ENCODE results near the gene KLHL1. TPM values are rescaled to one million over a fixed set of nuclear protein-coding genes. Genes with fewer than 3 reads are reported as not detected.

Gene KLHL1
- total RNA-seq, 4 donors from 2014 or later = not detected

DNA sequence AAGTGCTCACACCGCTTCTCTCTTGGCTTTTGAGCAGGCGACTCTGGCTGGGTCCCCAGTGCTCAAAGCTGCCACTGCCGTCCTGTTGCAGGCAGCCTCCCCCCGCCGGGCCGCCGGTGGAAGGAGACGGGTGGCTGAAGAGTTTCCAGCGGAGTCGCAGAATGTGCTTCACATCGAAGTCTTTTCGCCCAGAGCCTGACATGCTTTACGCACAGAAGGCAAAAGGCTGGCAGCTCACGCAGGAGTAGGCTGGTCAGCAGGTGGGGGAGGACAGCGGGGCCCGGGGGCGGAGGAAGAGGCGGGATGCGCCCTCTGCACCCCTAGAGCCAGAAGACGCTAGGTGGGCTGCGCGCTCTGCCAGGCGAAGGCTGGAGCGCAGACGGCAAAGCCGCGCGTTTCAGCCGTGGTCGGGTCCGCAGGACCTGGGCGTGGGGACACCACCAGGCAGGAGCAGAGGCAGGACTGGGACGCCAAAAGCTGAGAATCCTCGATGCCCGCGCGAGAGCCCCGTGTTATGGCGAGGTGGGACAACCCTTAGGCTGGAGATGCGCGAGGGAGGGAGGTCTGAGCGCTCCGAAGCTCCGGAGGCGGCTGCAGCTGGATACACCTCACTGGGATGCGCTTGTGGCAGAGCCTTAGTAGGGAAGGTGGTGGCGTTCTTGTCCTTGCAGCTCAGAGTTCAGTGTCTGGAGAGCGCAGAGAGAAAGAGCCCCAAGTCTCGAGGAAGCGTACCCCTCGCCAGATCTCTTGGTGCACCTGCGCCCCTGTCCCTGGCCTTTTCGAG lies 562 bp downstream of the KLHL1 start, which contains the start of gene ATXN8OS:
Gene ATXN8OS, plus strand, starts transcription at position 329 of the 784 bp plus-strand sequence.
- Histone ChIP-seq H3K9me3 (no peaks in the 10 kb centered on the region), H3K4me1 (no peaks in the 10 kb centered on the region), H3K27me3 (no peaks in the 10 kb centered on the region), H3K36me3 (no peaks in the 10 kb centered on the region), H3K27ac (no peak within 1 kb of the TSS), H3K4me3 (no peak within 1 kb of the TSS)
- ATAC-seq = no peak
- DNase-seq = no peak
- TF ChIP-seq POLR2A (IDR thresholded peaks at IDR 0.05) = no peak
- TF ChIP-seq, protein P1, sequence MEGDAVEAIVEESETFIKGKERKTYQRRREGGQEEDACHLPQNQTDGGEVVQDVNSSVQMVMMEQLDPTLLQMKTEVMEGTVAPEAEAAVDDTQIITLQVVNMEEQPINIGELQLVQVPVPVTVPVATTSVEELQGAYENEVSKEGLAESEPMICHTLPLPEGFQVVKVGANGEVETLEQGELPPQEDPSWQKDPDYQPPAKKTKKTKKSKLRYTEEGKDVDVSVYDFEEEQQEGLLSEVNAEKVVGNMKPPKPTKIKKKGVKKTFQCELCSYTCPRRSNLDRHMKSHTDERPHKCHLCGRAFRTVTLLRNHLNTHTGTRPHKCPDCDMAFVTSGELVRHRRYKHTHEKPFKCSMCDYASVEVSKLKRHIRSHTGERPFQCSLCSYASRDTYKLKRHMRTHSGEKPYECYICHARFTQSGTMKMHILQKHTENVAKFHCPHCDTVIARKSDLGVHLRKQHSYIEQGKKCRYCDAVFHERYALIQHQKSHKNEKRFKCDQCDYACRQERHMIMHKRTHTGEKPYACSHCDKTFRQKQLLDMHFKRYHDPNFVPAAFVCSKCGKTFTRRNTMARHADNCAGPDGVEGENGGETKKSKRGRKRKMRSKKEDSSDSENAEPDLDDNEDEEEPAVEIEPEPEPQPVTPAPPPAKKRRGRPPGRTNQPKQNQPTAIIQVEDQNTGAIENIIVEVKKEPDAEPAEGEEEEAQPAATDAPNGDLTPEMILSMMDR (IDR thresholded peaks at IDR 0.05 in 4 of 5, conservative IDR thresholded peaks at IDR 0.05 in 1 of 5) = no peak
- intact Hi-C loops (cut with DNase I; ENCODE audit: low total_unique reads) (no loop called here), in situ Hi-C loops (cut with MboI; ENCODE audit: low sequenced_read_pairs in 4 of 4) (no loop called here)

DNA sequence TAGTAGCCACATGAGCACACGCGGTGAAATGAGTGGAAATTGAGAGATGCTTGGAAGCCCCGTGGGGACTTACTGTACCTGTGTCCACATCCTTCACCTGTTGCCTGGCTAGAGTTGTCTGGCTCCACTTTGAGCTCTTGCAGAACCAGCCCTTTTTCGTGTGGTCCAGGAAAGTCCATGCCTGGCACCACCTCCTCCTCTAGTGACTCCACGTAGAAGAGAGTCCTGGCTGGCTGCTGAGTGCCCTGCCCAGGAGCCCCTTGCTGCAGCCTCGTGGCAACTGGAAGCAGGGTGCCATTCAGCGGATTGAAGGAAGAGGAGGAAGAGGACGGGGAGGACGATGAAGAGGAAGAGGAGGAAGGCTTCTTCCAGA lies 1.1 kb downstream of the KLHL1 start:
- ATAC-seq = no peak
- TF ChIP-seq, protein P1 (IDR thresholded peaks at IDR 0.05 in 4 of 5, conservative IDR thresholded peaks at IDR 0.05 in 1 of 5) = no peak
- no peak for TF ChIP-seq POLR2A (IDR thresholded peaks at IDR 0.05)
- no peak overlapping the region for H3K27ac ChIP-seq
- no peak for DNase-seq
- no peaks in the 10 kb centered on the region for H3K27me3 ChIP-seq
- no peaks in the 10 kb centered on the region for H3K36me3 ChIP-seq
- no peak overlapping the region for H3K4me3 ChIP-seq
- intact Hi-C loops (cut with DNase I; ENCODE audit: low total_unique reads) (no loop called here), in situ Hi-C loops (cut with MboI; ENCODE audit: low sequenced_read_pairs in 4 of 4) (no loop called here)
- H3K4me1 ChIP-seq = no peaks in the 10 kb centered on the region
- no peaks in the 10 kb centered on the region for H3K9me3 ChIP-seq

DNA sequence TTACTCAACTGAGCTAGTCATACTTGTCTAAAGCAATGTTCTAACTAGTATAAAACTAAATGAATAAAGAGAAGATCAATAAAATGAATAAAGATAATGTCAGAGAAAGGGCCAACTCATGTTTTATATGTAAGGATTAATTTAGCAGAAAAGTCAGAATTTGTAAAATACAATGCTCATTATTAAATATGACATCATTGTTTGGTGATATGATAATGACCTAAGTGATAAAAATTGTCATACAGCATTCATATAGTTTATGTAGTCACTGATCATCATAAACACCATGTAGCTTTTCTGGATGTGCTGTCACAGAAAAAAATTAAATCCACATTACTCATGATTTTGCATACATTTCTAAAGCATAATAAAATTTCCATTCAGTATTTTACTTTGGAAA lies 3.8 kb downstream of the KLHL1 start:
- Histone ChIP-seq H3K4me3 (no peak overlapping the region), H3K9me3 (no peaks in the 10 kb centered on the region), H3K27me3 (no peaks in the 10 kb centered on the region), H3K36me3 (no peaks in the 10 kb centered on the region), H3K4me1 (no peaks in the 10 kb centered on the region), H3K27ac (no peak overlapping the region)
- DNase-seq = no peak
- ATAC-seq = no peak
- intact Hi-C loops (cut with DNase I; ENCODE audit: low total_unique reads) = no loop called here
- TF ChIP-seq, protein P1 (IDR thresholded peaks at IDR 0.05 in 4 of 5, conservative IDR thresholded peaks at IDR 0.05 in 1 of 5) = no peak
- no peak for TF ChIP-seq POLR2A (IDR thresholded peaks at IDR 0.05)
- in situ Hi-C loops (cut with MboI; ENCODE audit: low sequenced_read_pairs in 4 of 4) = no loop called here

DNA sequence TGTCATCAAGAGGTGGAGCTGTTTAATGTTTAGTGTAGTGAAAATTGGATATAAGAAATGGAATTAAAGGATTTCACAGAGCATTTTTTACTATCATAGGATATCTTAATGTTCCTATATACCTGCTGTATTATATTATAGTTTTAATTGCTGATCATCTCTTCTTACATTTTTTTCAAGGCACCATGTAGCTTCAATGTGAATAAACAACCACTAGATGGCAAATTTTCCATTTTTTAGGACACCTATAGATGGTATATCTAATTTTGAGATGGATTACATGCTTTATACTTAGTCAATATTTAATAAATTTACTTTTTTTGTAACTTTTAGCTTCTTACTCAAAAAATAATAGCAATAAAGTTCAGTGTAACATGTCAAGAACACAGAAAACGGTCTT lies 9.6 kb downstream of the KLHL1 start:
- TF ChIP-seq POLR2A (IDR thresholded peaks at IDR 0.05) = no peak
- TF ChIP-seq, protein P1 (IDR thresholded peaks at IDR 0.05 in 4 of 5, conservative IDR thresholded peaks at IDR 0.05 in 1 of 5) = no peak
- H3K27ac ChIP-seq = no peak overlapping the region
- H3K4me3 ChIP-seq = no peak overlapping the region
- in situ Hi-C loops (cut with MboI; ENCODE audit: low sequenced_read_pairs in 4 of 4) = no loop called here
- no peaks in the 10 kb centered on the region for H3K4me1 ChIP-seq
- intact Hi-C loops (cut with DNase I; ENCODE audit: low total_unique reads) = no loop called here
- no peak for DNase-seq
- H3K27me3 ChIP-seq = no peaks in the 10 kb centered on the region
- H3K9me3 ChIP-seq = no peaks in the 10 kb centered on the region
- ATAC-seq = no peak
- H3K36me3 ChIP-seq = no peaks in the 10 kb centered on the region
